ENCODE measurements around the gene CELSR3.

The CELSR3 gene

DNA sequence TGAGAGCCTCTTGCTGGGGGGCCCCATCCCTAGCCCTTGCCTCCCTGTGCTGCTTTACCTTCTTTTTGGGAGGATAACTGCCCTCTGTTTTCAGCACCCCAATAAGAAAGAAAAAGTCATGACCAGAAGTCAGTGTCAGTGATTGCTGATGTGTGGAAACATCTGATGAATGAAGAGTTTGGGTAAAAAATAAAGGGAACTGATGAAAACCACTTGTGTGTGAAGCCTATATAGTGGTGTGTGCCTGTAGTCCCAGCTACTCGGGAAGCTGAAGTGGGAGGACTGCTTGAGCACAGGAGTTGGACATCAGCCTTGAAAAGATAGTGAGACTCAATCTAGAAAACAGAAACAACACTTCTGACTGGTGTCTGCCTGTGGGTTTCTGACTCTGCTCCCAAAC, 9.8 kb upstream of the CELSR3 start:
- DNase-seq (ENCODE audit: low read depth, low spot score) = no peak
- H3K4me3 ChIP-seq (ENCODE audit: low read depth, low read length) = no peak overlapping the region
- POLR2A ChIA-PET = interaction anchor here (1.0 kb wide), 1 partner anchor 11 kb away, joined by 5 read pairs; no protein-coding TSS in a partner anchor
- TF ChIP-seq, protein P1, sequence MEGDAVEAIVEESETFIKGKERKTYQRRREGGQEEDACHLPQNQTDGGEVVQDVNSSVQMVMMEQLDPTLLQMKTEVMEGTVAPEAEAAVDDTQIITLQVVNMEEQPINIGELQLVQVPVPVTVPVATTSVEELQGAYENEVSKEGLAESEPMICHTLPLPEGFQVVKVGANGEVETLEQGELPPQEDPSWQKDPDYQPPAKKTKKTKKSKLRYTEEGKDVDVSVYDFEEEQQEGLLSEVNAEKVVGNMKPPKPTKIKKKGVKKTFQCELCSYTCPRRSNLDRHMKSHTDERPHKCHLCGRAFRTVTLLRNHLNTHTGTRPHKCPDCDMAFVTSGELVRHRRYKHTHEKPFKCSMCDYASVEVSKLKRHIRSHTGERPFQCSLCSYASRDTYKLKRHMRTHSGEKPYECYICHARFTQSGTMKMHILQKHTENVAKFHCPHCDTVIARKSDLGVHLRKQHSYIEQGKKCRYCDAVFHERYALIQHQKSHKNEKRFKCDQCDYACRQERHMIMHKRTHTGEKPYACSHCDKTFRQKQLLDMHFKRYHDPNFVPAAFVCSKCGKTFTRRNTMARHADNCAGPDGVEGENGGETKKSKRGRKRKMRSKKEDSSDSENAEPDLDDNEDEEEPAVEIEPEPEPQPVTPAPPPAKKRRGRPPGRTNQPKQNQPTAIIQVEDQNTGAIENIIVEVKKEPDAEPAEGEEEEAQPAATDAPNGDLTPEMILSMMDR (IDR thresholded peaks at IDR 0.05; ENCODE audit: insufficient read depth, low read length, missing control alignments) = no peak
- CTCF ChIA-PET = interaction anchor here (1.8 to 2.9 kb wide), 3 partner anchors 9 to 37 kb away, joined by 5 to 16 read pairs (median 12); partner anchors contain the start of genes CELSR3 and SLC26A6

GRCh38 chr3:48664929-48665328, 2.2 kb upstream of the CELSR3 start:
- no peak overlapping the region for H3K4me3 ChIP-seq (ENCODE audit: low read depth, low read length)
- ChIA-PET POLR2A (no interaction called here), CTCF (interaction anchor here (1.0 to 5.6 kb wide), 9 partner anchors 8 to 106 kb away, joined by 3 to 37 read pairs (median 5); partner anchors contain the start of genes NCKIPSD and SLC26A6)

GRCh38 chr3:48664313-48664644, 1.6 kb upstream of the CELSR3 start:
- DNase-seq (ENCODE audit: low read depth, low spot score) = no peak
- ChIA-PET CTCF (interaction anchor here (0.9 to 5.6 kb wide), 11 partner anchors 9 to 424 kb away, joined by 3 to 37 read pairs (median 4); partner anchors contain the start of genes NCKIPSD, SLC26A6 and ZNF589), POLR2A (interaction anchor here (2.4 kb wide), 1 partner anchor 30 kb away, joined by 25 read pairs; the partner anchor contains the start of gene SLC26A6)
- H3K4me3 ChIP-seq (ENCODE audit: low read depth, low read length) = no peak overlapping the region; the same call in 1 of the 2 replicates
- TF ChIP-seq, protein P1 (IDR thresholded peaks at IDR 0.05; ENCODE audit: insufficient read depth, low read length, missing control alignments) = no peak

More at GRCh38 chr3:48664929-48665328, 2.2 kb upstream of the CELSR3 start:
- no peak for DNase-seq (ENCODE audit: low read depth, low spot score)
- TF ChIP-seq, protein P1 (IDR thresholded peaks at IDR 0.05; ENCODE audit: insufficient read depth, low read length, missing control alignments) = no peak

DNA sequence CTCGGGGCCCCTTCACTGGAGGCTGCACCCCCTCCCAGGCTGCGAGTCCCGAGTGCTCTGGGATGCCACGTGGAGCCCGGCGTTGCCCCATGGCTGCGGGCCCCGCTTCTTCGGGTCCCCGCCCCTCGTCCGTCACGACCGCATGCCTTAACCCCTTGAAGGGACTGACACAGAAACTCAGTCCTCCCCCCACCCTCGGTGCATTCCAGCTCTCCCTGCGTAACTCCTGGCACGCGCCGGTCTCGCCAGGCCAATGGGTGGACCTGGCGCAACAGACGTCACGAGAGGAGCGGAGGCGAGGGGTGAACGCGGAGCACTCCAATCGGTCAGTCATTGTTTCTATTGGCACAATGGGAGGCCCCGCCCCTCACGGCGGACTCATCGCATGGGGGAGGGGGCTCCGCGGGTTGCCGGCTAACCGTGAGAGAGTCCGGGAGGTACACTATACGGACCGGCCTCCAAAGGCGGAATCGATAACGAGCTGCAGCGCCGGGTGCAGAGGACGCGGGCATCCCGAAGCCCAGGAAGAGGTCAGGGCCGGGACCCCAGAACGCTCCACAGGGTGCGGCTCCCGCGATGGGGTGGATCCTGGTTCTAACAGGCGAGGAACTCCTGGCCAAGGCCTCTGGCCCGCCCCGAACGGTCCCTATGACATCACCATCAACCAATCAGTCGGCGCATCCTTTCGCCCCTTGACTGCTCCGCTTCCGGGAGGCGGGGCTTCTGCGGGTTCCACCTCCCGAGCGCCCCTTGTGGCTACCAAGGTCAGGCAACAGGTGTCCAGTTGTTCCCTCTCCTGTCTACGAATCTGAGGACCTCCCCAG, 1.0 kb upstream of the CELSR3 start:
- ChIA-PET CTCF (interaction anchor here (0.9 to 5.6 kb wide), 15 partner anchors 9 to 423 kb away, joined by 3 to 37 read pairs (median 4); partner anchors contain the start of genes NCKIPSD, SLC26A6 and ZNF589), POLR2A (interaction anchor here (0.6 to 2.4 kb wide), 4 partner anchors 10 to 258 kb away, joined by 3 to 25 read pairs (median 4); partner anchors contain the start of gene SLC26A6)
- peak overlapping the region; percentile 70 for H3K4me3 ChIP-seq (ENCODE audit: low read depth, low read length)
- TF ChIP-seq, protein P1 (IDR thresholded peaks at IDR 0.05; ENCODE audit: insufficient read depth, low read length, missing control alignments) = peak; percentile 80
- peak; percentile 92 for DNase-seq (ENCODE audit: low read depth, low spot score)

DNA sequence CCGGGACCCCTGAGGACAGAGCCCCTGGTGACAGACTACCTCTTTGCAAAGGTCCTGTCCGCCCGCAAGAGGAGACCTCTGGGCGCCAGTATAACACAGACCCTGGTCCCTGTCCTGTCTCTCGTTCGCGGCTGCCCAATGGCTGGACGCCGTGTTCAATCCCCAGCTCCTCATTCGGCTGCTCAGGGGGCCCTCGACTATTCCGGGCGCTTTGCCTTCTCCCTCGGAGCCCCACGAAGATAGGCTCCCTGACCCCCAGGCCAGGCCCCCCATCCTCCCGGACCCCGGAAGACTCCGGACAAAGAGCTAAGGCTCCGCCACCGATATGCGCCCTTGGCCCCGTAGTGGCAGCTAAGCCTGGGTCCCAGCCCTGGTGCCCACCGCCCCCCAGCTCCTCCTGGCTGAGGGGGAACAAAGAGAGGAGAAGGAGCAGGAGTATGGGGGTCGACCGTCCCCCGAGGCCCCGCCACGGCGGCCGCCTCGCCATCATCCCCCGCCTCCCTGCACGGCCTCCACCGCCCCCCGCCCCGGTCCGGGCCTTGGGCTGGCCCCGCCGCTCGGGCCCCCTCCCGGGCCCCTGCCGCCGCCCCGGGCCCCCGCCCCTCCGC, 437 bp downstream of the CELSR3 start:
- POLR2A ChIA-PET = interaction anchor here (0.6 to 2.4 kb wide), 5 partner anchors 8 to 64 kb away, joined by 3 to 25 read pairs (median 3); partner anchors contain the start of gene SLC26A6
- DNase-seq (ENCODE audit: low read depth, low spot score) = no peak

More for the DNA sequence above, 437 bp downstream of the CELSR3 start:
- TF ChIP-seq, protein P1 (IDR thresholded peaks at IDR 0.05; ENCODE audit: insufficient read depth, low read length, missing control alignments) = no peak
- CTCF ChIA-PET = interaction anchor here (0.6 to 5.6 kb wide), 9 partner anchors 11 to 198 kb away, joined by 3 to 37 read pairs (median 4); partner anchors contain the start of genes NCKIPSD and SLC26A6
- peak overlapping the region; percentile 70 for H3K4me3 ChIP-seq (ENCODE audit: low read depth, low read length)

Data from AG04449 (cell line).